ENCODE measurements around the gene VWA8. TPM values are rescaled to one million over a fixed set of nuclear protein-coding genes. Genes with fewer than 3 reads are reported as not detected.
A peak's percentile ranks its signal among the peaks of the same experiment; 100 is the strongest.
"Not testable (repeated sequence)": the region's sequence is repeated elsewhere in the genome, so short reads cannot be mapped to it uniquely, and the experiment has no call there.

The VWA8 gene
- total and polyA plus RNA-seq, 10 donors, result 2.7 to 33.6 (median 18.3) TPM

DNA sequence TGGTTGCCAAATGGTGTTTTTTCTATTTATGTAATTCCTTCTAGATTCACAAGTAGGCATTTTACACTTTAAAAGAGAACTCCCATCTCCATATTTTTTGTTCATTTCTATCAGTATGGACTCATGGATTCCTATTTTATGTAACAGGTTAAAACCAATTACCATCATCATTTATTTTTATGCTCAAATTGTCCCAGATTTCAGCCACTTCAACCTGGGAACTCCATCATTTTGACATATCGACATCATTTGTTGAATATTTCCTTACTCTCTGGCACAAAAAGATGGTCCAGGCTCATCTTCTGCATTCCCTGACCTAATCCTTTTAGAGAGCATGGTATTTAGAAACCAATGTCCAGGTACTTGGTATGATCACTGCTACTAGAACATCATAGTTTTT lies 79.9 kb downstream of the VWA8 start:
- WGBS, 5 donors, result 97 to 100% (median 99%) methylated on average over 1 of the region's 1 CpG
- no peak for TF ChIP-seq POLR2A (IDR thresholded peaks at IDR 0.05)
- TF ChIP-seq POLR2AphosphoS5 (IDR thresholded peaks at IDR 0.05), result no peak
- TF ChIP-seq, protein P1, sequence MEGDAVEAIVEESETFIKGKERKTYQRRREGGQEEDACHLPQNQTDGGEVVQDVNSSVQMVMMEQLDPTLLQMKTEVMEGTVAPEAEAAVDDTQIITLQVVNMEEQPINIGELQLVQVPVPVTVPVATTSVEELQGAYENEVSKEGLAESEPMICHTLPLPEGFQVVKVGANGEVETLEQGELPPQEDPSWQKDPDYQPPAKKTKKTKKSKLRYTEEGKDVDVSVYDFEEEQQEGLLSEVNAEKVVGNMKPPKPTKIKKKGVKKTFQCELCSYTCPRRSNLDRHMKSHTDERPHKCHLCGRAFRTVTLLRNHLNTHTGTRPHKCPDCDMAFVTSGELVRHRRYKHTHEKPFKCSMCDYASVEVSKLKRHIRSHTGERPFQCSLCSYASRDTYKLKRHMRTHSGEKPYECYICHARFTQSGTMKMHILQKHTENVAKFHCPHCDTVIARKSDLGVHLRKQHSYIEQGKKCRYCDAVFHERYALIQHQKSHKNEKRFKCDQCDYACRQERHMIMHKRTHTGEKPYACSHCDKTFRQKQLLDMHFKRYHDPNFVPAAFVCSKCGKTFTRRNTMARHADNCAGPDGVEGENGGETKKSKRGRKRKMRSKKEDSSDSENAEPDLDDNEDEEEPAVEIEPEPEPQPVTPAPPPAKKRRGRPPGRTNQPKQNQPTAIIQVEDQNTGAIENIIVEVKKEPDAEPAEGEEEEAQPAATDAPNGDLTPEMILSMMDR (IDR thresholded peaks at IDR 0.05 in 8 of 11, conservative IDR thresholded peaks at IDR 0.05 in 3 of 11), result no peak
- intact Hi-C loops (cut with DNase I; ENCODE audit: low total_unique reads), result no loop called here
- Histone ChIP-seq H3K27ac (no peak overlapping the region), H3K36me3 (peaks cover 0 to 49% (median 26%) of the 10 kb centered on the region in 6 donors), H3K27me3 (replicated peaks in 1 of 7) (no peaks in the 10 kb centered on the region), H3K4me3 (no peak overlapping the region), H3K9me3 (no peaks in the 10 kb centered on the region), H3K4me1 (no peaks in the 10 kb centered on the region)
- no peak for DNase-seq

DNA sequence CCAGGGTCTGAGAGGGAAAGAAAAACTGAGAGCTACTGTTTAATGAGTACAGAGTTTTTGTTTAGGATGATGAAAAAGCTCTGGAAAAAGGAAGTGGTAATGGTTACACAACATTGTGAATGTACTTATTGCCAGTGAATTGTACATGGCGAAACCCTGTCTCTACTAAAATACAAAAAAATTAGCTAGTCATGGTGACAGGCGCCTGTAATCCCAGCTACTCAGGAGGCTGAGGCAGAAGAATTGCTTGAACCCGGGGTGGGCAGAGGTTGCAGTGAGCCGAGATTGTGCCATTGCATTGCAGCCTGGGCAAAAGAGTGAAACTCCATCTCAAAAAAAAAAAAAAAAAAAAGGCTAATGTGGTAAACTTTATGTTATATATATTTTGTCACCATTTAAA lies 96.3 kb downstream of the VWA8 start:
- intact Hi-C loops (cut with DNase I; ENCODE audit: low total_unique reads), result no loop called here
- Histone ChIP-seq H3K9me3 (no peaks in the 10 kb centered on the region), H3K4me1 (peaks cover 0 to 7% (median 0%) of the 10 kb centered on the region in 6 donors), H3K36me3 (peaks cover 0 to 46% (median 0%) of the 10 kb centered on the region in 6 donors), H3K4me3 (no peak overlapping the region), H3K27ac (peak overlapping the region in 5 of 8 donors; percentile 40 to 85 (median 68)), H3K27me3 (replicated peaks in 1 of 7) (no peaks in the 10 kb centered on the region)
- WGBS, 5 donors, result 42 to 83% (median 74%) methylated on average over 4 of the region's 4 CpGs
- TF ChIP-seq POLR2A (IDR thresholded peaks at IDR 0.05) (no peak), POLR2AphosphoS5 (IDR thresholded peaks at IDR 0.05) (no peak)
- TF ChIP-seq, protein P1 (IDR thresholded peaks at IDR 0.05 in 8 of 11, conservative IDR thresholded peaks at IDR 0.05 in 3 of 11), result no peak
- DNase-seq, result no peak

DNA sequence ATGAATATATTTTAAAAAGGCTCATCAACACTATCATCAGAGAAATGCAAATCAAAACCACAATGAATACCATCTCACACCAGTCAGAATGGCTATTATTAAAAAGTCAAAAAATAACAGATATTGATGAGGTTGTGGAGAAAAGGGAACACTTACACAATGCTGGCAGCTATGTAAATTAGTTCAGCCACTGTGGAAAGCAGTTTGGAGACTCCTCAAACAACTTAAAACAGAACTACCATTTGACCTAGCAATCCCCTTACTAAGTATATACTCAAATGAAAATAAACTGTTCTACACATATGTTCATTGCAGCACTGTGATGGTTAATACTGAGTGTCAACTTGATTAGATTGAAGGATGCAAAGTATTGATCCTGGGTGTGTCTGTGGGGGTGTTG lies 98.2 kb downstream of the VWA8 start:
- H3K9me3 ChIP-seq; intact Hi-C loops (cut with DNase I; ENCODE audit: low total_unique reads); H3K4me1 ChIP-seq; H3K4me3 ChIP-seq; DNase-seq; H3K27ac ChIP-seq; H3K27me3 ChIP-seq (replicated peaks in 1 of 7): not testable (repeated sequence)
- peaks cover 0 to 64% (median 0%) of the 10 kb centered on the region in 6 donors for H3K36me3 ChIP-seq

DNA sequence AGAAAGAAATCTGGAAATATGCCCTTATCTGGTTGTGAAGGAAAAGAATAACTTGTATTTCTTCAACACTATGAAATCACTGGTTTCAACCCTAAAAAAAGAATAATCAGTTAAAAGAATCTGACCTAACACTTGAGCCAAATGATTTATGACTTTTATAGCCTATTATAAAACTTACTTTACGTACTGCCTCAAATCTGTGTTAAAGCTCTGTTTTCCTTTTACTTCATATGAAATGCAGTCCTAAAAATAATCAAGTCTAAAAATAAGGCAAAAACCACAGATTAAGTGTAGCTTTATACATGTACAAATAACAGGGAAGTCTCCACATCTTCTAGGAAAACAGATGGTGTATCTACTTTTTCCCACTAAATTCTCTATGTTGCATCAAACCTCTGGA lies 101.3 kb downstream of the VWA8 start:
- peaks cover 0 to 52% (median 0%) of the 10 kb centered on the region in 6 donors for H3K36me3 ChIP-seq
- no peaks in the 10 kb centered on the region for H3K9me3 ChIP-seq
- intact Hi-C loops (cut with DNase I; ENCODE audit: low total_unique reads), result no loop called here
- DNase-seq, result no peak
- no peaks in the 10 kb centered on the region for H3K27me3 ChIP-seq (replicated peaks in 1 of 7)
- TF ChIP-seq POLR2A (IDR thresholded peaks at IDR 0.05), result no peak
- TF ChIP-seq, protein P1 (IDR thresholded peaks at IDR 0.05 in 8 of 11, conservative IDR thresholded peaks at IDR 0.05 in 3 of 11), result no peak
- no peak for TF ChIP-seq POLR2AphosphoS5 (IDR thresholded peaks at IDR 0.05)
- H3K4me3 ChIP-seq, result no peak overlapping the region
- peaks cover 0 to 7% (median 0%) of the 10 kb centered on the region in 6 donors for H3K4me1 ChIP-seq
- no peak overlapping the region for H3K27ac ChIP-seq
- WGBS, 5 donors, result 73 to 86% (median 83%) methylated on average over 1 of the region's 1 CpG

DNA sequence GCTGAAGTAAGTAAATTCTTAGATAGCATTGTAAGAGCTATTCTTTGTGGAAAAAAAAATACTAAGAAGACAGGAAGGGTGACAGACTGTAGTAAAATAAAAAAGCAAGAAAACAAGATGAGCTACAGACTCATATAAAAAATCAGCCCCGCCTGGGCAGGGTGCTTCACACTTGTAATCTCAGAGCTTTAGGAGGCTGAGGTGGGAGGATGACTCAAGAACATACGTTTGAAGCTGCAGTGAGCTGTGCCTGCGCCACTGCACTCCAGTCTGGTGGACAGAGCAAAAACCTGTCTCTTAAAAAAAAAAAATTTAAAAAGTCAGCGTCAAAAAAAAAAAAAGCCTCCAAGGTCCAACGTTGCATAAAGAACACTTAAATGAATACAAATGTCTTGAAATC lies 102.1 kb downstream of the VWA8 start:
- intact Hi-C loops (cut with DNase I; ENCODE audit: low total_unique reads), result no loop called here
- WGBS, 5 donors, result 84 to 93% (median 87%) methylated on average over 5 of the region's 5 CpGs

More for the DNA sequence above, 102.1 kb downstream of the VWA8 start:
- Histone ChIP-seq H3K4me3 (no peak overlapping the region), H3K4me1 (peaks cover 0 to 7% (median 0%) of the 10 kb centered on the region in 6 donors), H3K36me3 (peaks cover 0 to 52% (median 0%) of the 10 kb centered on the region in 6 donors), H3K9me3 (no peaks in the 10 kb centered on the region), H3K27ac (no peak overlapping the region), H3K27me3 (replicated peaks in 1 of 7) (no peaks in the 10 kb centered on the region)
- TF ChIP-seq POLR2A (IDR thresholded peaks at IDR 0.05), result no peak
- TF ChIP-seq POLR2AphosphoS5 (IDR thresholded peaks at IDR 0.05), result no peak
- TF ChIP-seq, protein P1 (IDR thresholded peaks at IDR 0.05 in 8 of 11, conservative IDR thresholded peaks at IDR 0.05 in 3 of 11), result no peak
- DNase-seq, result no peak
